ENCODE results near the gene TBC1D13. TPM values are rescaled to one million over a fixed set of nuclear protein-coding genes. Genes with fewer than 3 reads are reported as not detected.

Gene TBC1D13
- total and polyA plus RNA-seq, 2 of the 13 experiments (the other 11 are each of a cell fraction or from before 2014, with no cell fraction given) = 17.9 to 19.7 TPM

- TF ChIP-seq CSRNP1 (CRISPR knock-in tag; IDR thresholded peaks at IDR 0.05) (peak; percentile 90; the same call in 1 of the 2 replicates), CBX2 (IDR thresholded peaks at IDR 0.05; ENCODE audit: low read depth, low read length) (no peak), CBX2 (CRISPR knock-in tag; IDR thresholded peaks at IDR 0.05; ENCODE audit: low read depth) (0 out of 2 replicates have a peak, but pooled peaks have one; percentile 67), ZKSCAN5 (CRISPR knock-in tag; IDR thresholded peaks at IDR 0.05) (no peak), NKX3-1 (CRISPR knock-in tag; IDR thresholded peaks at IDR 0.05) (peak; percentile 88), PHF5A (CRISPR knock-in tag; IDR thresholded peaks at IDR 0.05; ENCODE audit: low read depth, unreplicated experiment) (peak; percentile 89), BCLAF1 (IDR thresholded peaks at IDR 0.05) (no peak), ZFX (CRISPR knock-in tag; IDR thresholded peaks at IDR 0.05; ENCODE audit: low read depth) (peak; percentile 91), TSC22D2 (CRISPR knock-in tag; IDR thresholded peaks at IDR 0.05; ENCODE audit: borderline replicate concordance) (peak; percentile 81; the same call in 1 of the 2 replicates), ISX (CRISPR knock-in tag; conservative IDR thresholded peaks at IDR 0.05) (no peak), AFF4 (CRISPR knock-in tag; IDR thresholded peaks at IDR 0.05) (peak; percentile 73; the same call in 1 of the 2 replicates), GMEB1 (CRISPR knock-in tag; IDR thresholded peaks at IDR 0.05; ENCODE audit: borderline replicate concordance) (peak; percentile 94), FOXJ3 (CRISPR knock-in tag; IDR thresholded peaks at IDR 0.05; ENCODE audit: borderline replicate concordance) (0 out of 2 replicates have a peak, but pooled peaks have one; percentile 24), NCOA1 (CRISPR knock-in tag; IDR thresholded peaks at IDR 0.05) (peak; percentile 55; the same call in 1 of the 2 replicates)
Observed at GRCh38 chr9:128786681-128787601, at the start of gene TBC1D13 (continued).
